ENCODE measurements around the gene POLR3A. TPM values are rescaled to one million over a fixed set of nuclear protein-coding genes. Genes with fewer than 3 reads are reported as not detected.

POLR3A gene
- total RNA-seq, 4 donors from 2014 or later: 10.0 to 19.4 (median 14.6) TPM

- Histone ChIP-seq H3K4me1 (no peaks in the 10 kb centered on the region), H3K9me3 (no peaks in the 10 kb centered on the region), H3K4me3 (no peak overlapping the region), H3K27ac (no peak overlapping the region), H3K27me3 (no peaks in the 10 kb centered on the region), H3K36me3 (no peaks in the 10 kb centered on the region)
- no peak for DNase-seq
- TF ChIP-seq POLR2A (IDR thresholded peaks at IDR 0.05) (no peak), CTCF (IDR thresholded peaks at IDR 0.05) (no peak)
- intact Hi-C loops (cut with DNase I; ENCODE audit: low total_unique reads): no loop called here
Measured at GRCh38 chr10:77961668-77962067, 67.6 kb downstream of the POLR3A start.

GRCh38 chr10:77960829-77961329 is 68.4 kb downstream of the POLR3A start:
- Histone ChIP-seq H3K27me3 (no peaks in the 10 kb centered on the region), H3K4me3 (no peak overlapping the region), H3K9me3 (no peaks in the 10 kb centered on the region), H3K27ac (no peak overlapping the region), H3K36me3 (no peaks in the 10 kb centered on the region), H3K4me1 (no peaks in the 10 kb centered on the region)
- no peak for DNase-seq
- intact Hi-C loops (cut with DNase I; ENCODE audit: low total_unique reads): no loop called here
- no peak for TF ChIP-seq POLR2A (IDR thresholded peaks at IDR 0.05)
- TF ChIP-seq CTCF (IDR thresholded peaks at IDR 0.05): no peak

- Histone ChIP-seq H3K36me3 (no peaks in the 10 kb centered on the region), H3K4me1 (no peaks in the 10 kb centered on the region), H3K27ac (no peak overlapping the region), H3K27me3 (no peaks in the 10 kb centered on the region), H3K4me3 (no peak overlapping the region), H3K9me3 (no peaks in the 10 kb centered on the region)
- no peak for DNase-seq
- intact Hi-C loops (cut with DNase I; ENCODE audit: low total_unique reads): no loop called here
- TF ChIP-seq CTCF (IDR thresholded peaks at IDR 0.05) (no peak), POLR2A (IDR thresholded peaks at IDR 0.05) (no peak)
Measured at GRCh38 chr10:77959887-77960455, 69.3 kb downstream of the POLR3A start.

- DNase-seq: no peak
- intact Hi-C loops (cut with DNase I; ENCODE audit: low total_unique reads): no loop called here
- TF ChIP-seq CTCF (IDR thresholded peaks at IDR 0.05) (no peak), POLR2A (IDR thresholded peaks at IDR 0.05) (no peak)
- H3K27me3 ChIP-seq: no peaks in the 10 kb centered on the region
- H3K27ac ChIP-seq: no peak overlapping the region
- no peak overlapping the region for H3K4me3 ChIP-seq
- no peaks in the 10 kb centered on the region for H3K9me3 ChIP-seq
- H3K4me1 ChIP-seq: no peaks in the 10 kb centered on the region
- no peaks in the 10 kb centered on the region for H3K36me3 ChIP-seq
Measured at GRCh38 chr10:77959384-77959783, 69.9 kb downstream of the POLR3A start.

GRCh38 chr10:77955136-77955535 is 74.2 kb downstream of the POLR3A start:
- DNase-seq: no peak

More at GRCh38 chr10:77955136-77955535, 74.2 kb downstream of the POLR3A start:
- H3K27ac ChIP-seq: no peak overlapping the region
- H3K36me3 ChIP-seq: no peaks in the 10 kb centered on the region
- H3K4me1 ChIP-seq: no peaks in the 10 kb centered on the region
- TF ChIP-seq POLR2A (IDR thresholded peaks at IDR 0.05): no peak
- no peak for TF ChIP-seq CTCF (IDR thresholded peaks at IDR 0.05)
- H3K4me3 ChIP-seq: no peak overlapping the region
- no peaks in the 10 kb centered on the region for H3K27me3 ChIP-seq
- intact Hi-C loops (cut with DNase I; ENCODE audit: low total_unique reads): no loop called here
- H3K9me3 ChIP-seq: peaks cover 0 to 11% of the 10 kb centered on the region in 2 donors
